ENCODE measurements around the gene KLHL29. TPM values are rescaled to one million over a fixed set of nuclear protein-coding genes. Genes with fewer than 3 reads are reported as not detected.

The KLHL29 gene
- polyA plus RNA-seq, 1 of the 3 experiments (the other 2 are of a cell fraction): 4.6 TPM

DNA sequence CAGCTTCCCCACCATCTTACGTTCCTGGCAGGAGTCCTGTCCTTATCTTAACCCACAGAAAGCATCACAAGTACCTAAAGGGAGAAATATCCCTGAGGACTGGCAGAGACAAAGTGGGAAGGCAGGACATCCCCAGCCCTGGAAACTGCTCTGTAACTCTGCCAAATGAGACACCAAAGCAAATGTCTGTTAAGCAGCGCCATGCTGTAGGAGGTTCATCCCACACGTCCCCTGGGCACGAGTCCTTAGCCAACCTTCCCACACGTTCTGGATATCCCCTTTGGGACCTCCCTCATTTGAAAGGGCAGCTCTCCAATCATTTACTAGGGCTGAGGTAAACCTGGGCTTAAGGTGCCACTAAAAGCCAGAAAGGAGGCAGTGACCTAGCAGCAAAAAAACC, 334.7 kb downstream of the KLHL29 start:
- CTCF ChIA-PET: interaction anchor here (1.2 to 1.3 kb wide), 3 partner anchors 13 to 54 kb away, joined by 3 to 7 read pairs (median 4); no protein-coding TSS in a partner anchor
- no peak overlapping the region for H3K9ac ChIP-seq
- H2AFZ ChIP-seq (ENCODE audit: low read depth): no peak overlapping the region
- H3K9me3 ChIP-seq: peaks cover 7% of the 10 kb centered on the region; the same call in 1 of the 2 replicates
- no peaks in the 10 kb centered on the region for H3K79me2 ChIP-seq (ENCODE audit: insufficient read depth)
- H3F3A ChIP-seq (replicated peaks; ENCODE audit: insufficient read depth): no peaks in the 10 kb centered on the region
- H3K4me3 ChIP-seq (ENCODE audit: low read depth in 2 of 2, low read length in 1 of 2): no peak overlapping the region
- TF ChIP-seq FOSL2 (IDR thresholded peaks at IDR 0.05; ENCODE audit: borderline replicate concordance, low read depth) (no peak), POLR2AphosphoS5 (IDR thresholded peaks at IDR 0.05; ENCODE audit: low read depth, low read length) (no peak), EP300 (IDR thresholded peaks at IDR 0.05; ENCODE audit: borderline replicate concordance in 1 of 2, low read depth in 1 of 2, low read length in 1 of 2) (no peak), RCOR1 (IDR thresholded peaks at IDR 0.05; ENCODE audit: low read length) (no peak), NFIC (IDR thresholded peaks at IDR 0.05; ENCODE audit: borderline replicate concordance) (no peak), MEF2A (IDR thresholded peaks at IDR 0.05; ENCODE audit: borderline replicate concordance, low read depth) (no peak), RAD21 (IDR thresholded peaks at IDR 0.05; ENCODE audit: low read length) (no peak), CHD2 (IDR thresholded peaks at IDR 0.05; ENCODE audit: low read length, partially characterized antibody) (no peak), EZH2phosphoT487 (IDR thresholded peaks at IDR 0.05; ENCODE audit: borderline replicate concordance, low read depth) (no peak), RXRA (IDR thresholded peaks at IDR 0.05; ENCODE audit: borderline replicate concordance, low read depth) (no peak), JUND (IDR thresholded peaks at IDR 0.05) (no peak), ELF1 (IDR thresholded peaks at IDR 0.05) (no peak)
- TF ChIP-seq, protein P1, sequence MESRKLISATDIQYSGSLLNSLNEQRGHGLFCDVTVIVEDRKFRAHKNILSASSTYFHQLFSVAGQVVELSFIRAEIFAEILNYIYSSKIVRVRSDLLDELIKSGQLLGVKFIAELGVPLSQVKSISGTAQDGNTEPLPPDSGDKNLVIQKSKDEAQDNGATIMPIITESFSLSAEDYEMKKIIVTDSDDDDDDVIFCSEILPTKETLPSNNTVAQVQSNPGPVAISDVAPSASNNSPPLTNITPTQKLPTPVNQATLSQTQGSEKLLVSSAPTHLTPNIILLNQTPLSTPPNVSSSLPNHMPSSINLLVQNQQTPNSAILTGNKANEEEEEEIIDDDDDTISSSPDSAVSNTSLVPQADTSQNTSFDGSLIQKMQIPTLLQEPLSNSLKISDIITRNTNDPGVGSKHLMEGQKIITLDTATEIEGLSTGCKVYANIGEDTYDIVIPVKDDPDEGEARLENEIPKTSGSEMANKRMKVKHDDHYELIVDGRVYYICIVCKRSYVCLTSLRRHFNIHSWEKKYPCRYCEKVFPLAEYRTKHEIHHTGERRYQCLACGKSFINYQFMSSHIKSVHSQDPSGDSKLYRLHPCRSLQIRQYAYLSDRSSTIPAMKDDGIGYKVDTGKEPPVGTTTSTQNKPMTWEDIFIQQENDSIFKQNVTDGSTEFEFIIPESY (IDR thresholded peaks at IDR 0.05; ENCODE audit: borderline replicate concordance, low read depth): no peak
- TF ChIP-seq, protein P2, sequence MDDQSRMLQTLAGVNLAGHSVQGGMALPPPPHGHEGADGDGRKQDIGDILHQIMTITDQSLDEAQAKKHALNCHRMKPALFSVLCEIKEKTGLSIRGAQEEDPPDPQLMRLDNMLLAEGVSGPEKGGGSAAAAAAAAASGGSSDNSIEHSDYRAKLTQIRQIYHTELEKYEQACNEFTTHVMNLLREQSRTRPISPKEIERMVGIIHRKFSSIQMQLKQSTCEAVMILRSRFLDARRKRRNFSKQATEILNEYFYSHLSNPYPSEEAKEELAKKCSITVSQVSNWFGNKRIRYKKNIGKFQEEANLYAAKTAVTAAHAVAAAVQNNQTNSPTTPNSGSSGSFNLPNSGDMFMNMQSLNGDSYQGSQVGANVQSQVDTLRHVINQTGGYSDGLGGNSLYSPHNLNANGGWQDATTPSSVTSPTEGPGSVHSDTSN (IDR thresholded peaks at IDR 0.05): no peak
- TF ChIP-seq, protein P3, sequence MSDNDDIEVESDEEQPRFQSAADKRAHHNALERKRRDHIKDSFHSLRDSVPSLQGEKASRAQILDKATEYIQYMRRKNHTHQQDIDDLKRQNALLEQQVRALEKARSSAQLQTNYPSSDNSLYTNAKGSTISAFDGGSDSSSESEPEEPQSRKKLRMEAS (IDR thresholded peaks at IDR 0.05; ENCODE audit: low read depth): no peak
- TF ChIP-seq, protein P4, sequence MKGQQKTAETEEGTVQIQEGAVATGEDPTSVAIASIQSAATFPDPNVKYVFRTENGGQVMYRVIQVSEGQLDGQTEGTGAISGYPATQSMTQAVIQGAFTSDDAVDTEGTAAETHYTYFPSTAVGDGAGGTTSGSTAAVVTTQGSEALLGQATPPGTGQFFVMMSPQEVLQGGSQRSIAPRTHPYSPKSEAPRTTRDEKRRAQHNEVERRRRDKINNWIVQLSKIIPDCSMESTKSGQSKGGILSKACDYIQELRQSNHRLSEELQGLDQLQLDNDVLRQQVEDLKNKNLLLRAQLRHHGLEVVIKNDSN (IDR thresholded peaks at IDR 0.05; ENCODE audit: borderline replicate concordance, low read depth): no peak
- no peak for DNase-seq
- no peaks in the 10 kb centered on the region for H3K27me3 ChIP-seq (ENCODE audit: insufficient read depth)
- peaks cover 0 to 16% of the 10 kb centered on the region in 2 experiments for H3K36me3 ChIP-seq (replicated peaks in 1 of 2; ENCODE audit: control insufficient read depth in 1 of 2, insufficient read depth in 2 of 2, low read length in 1 of 2)
- no peaks in the 10 kb centered on the region for H3K9me2 ChIP-seq
- no peaks in the 10 kb centered on the region for H4K20me1 ChIP-seq (ENCODE audit: insufficient read depth)
- H3K27ac ChIP-seq (ENCODE audit: low read depth in 2 of 2, low read length in 1 of 2): peak overlapping the region in 1 of 2 experiments; percentile 17; a peak in 1 of 4 replicates
- POLR2A ChIA-PET: no interaction called here
- 83% methylated on average over 5 of the region's 5 CpGs for WGBS (ENCODE audit: low lambda C conversion rate)
- no peak overlapping the region for H3K4me2 ChIP-seq
- H3K4me1 ChIP-seq (ENCODE audit: control insufficient read depth in 1 of 2, insufficient read depth in 2 of 2, low read depth in 1 of 2, low read length in 1 of 2): peaks cover 0 to 6% of the 10 kb centered on the region in 2 experiments; a peak in 1 of 4 replicates

Data from SK-N-SH (cell line).